Stimulated activated CD8-positive, alpha-beta memory T cell treated with anti-CD3 and anti-CD28 coated beads, Interleukin-4, amount 100 ng/mL, for 24 hours (primary cell): ENCODE measurements around the gene PRDM2.

ENCODE experiments used
- DNase-seq: peaks from one replicate; pipeline ENCODE4 v3.0.0-alpha.2; 2020; ENCODE audit warnings: low read depth

The PRDM2 gene

DNA sequence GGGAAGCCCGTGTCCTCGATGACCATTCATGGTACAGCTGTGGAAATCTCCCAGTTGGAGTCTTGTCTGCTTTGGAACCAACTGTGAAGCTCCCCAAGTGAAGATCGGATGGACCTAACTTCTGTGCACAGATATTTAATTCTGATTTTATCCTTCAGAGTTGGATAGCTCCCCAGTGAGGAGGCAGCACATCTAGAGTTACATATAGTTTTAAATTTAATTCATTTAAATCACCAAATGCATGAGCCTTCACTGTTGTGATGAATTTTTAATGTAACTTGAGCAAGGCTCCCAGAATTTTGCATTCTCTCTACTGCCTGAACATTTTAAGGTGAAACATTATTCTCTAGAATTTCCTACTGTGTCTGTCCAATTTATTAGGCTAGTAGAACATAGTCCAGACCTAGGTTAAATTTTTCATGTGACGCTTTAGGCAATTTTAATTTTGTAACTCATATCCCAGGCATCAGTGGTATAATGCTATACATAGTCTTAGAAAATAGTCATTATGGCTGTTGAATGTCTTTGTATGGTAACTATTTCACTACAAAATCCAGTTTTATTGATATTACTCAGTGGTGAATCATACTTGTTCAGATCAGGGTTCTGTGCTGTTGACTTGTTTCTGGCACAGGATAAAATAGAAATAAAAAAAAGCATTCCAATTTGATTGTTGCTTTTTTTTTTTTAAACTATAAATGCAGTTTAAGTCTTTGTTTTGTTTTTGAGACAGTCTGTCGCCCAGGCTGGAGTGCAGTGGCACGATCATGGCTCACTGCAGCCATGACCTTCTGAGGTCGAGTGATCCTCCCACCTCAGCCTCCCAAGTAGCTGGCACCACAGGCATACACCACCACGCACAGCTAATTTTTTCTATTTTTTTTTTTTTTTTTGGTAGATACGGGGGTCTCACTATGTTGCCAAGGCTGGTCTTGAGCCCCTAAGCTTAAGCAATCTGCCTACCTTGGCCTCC lies 66.9 kb downstream of the PRDM2 start:
- DNase-seq, result no peak

DNA sequence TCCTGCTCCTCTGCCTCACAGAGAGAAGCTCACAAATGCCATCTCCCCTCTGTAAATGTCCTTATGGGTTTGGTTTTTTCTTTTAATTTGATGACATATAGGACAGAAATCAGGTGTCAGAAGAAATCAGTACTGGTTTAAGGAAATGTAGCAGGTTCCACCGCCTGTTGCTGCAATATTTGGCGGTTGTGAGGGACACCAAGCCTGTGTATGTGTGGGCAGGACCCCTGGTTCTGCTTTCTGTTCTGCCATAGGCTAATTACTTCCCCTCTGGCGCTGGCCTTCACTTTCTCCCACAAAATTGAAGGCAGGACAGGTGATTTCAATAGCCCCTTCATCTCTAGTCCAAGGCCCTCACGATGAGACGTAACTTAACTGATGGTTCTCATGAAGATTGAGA lies 69.2 kb downstream of the PRDM2 start:
- no peak for DNase-seq

DNA sequence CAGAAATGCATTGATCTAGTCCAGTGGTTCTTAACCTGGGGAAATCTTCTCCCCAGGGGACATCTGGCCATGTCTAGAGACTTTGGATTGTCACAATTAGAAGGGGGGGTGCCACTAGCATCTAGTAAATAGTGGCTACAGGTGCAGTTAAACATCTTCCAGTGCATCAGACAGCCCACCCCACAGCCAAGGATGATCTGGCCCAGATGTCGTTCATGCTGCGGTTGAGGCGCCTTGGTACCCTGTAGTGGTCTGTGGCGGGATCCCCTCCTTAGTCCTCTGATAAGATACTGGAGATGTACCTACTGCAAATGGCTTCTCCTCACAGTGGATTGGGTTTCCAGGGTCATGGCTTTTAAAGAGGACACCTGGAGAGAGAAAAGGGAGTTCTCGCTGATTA lies 69.8 kb downstream of the PRDM2 start:
- DNase-seq, result no peak

DNA sequence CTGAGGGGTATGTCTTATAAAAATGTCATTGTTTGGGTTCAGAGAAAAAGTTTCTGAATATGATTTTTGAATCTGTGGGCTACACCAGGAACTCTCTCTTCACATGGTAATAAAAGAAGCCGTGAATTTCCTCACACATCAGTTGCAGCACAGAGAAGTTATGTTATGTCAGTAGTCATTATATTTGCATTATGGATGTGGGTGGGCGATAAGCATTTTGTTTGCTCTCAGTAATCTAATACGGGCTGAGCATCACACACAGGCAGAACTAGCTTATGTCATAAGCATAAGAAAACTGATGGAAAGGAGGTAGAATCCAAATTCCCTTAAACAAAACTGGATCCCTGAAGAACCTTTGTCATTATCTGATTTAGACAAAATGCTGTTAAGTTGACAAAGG lies 70.8 kb downstream of the PRDM2 start:
- no peak for DNase-seq

DNA sequence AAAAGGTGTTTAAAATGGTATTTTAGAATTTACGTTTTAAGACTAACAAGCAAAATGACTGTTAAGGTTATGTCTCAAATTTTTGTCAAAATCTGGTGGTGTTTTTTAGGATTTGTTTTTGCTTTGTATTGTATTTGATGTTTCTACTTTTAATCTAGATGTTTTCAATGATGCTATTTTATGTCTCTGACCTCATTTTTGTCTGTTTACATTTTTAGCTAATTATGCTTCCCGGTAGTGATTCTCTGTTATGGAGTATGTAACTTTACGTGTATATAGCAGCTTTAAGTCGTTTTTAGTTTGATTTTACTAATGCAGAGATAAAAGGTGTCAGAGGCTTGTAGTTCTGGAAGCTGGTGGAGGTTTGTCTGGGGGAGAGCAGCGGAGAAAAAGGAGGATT lies 71.8 kb downstream of the PRDM2 start:
- no peak for DNase-seq

DNA sequence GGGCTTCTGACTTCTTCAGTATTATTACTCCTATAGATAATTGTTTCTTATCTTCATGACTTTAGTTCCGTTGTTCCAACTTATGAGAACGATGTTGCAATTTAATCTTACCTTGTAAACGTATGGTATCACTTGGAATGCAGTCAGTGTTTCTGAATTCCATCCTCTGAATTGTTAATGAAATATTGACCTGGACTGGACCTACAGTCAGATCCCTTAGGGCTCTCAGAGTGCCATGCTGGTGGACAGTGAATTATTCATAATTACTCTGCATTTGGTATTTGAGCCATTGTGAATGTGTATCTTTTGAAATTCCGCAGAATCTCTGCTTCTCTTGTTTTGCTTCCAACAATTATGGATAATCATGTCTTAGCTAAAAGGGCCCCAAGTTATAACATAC lies 72.3 kb downstream of the PRDM2 start:
- DNase-seq, result no peak

DNA sequence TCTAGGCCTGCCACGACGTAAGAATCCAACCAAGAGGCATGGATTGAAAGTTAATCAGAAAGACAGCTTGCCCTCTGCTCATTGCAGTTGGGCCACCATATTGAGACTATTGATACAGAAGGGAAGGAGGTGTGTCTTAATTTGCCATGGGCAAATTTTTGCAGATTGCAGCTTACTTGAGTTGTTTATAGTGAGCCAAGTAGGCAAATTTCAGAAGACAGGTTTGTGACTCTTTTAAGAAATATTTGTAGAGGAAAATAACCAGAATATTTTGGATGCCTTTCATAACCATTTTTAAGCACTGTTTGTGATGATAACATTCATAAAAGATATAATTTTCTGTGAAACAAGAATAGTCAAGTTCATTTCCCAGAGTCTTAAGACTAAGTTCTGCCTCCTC lies 74.1 kb downstream of the PRDM2 start:
- DNase-seq, result no peak

DNA sequence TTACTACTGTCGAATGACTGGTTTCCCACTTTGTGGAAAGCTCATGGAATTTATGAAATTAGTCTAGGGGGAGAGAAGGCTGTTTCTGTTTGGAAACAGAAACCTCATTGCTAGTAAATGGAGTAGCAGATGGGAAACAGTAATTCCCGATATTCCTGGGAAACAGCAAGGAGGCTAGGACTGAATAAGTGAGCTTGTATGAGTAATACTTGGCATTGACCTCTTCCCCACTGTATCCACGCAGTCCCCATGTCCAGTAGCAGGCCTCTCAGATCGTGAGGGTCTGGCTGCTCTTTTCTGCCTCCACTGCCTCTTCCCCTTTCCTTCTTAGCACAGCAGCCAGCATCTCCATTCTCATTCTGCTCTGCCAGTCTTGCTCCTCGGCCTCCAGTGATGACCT lies 75.5 kb downstream of the PRDM2 start:
- DNase-seq, result no peak

DNA sequence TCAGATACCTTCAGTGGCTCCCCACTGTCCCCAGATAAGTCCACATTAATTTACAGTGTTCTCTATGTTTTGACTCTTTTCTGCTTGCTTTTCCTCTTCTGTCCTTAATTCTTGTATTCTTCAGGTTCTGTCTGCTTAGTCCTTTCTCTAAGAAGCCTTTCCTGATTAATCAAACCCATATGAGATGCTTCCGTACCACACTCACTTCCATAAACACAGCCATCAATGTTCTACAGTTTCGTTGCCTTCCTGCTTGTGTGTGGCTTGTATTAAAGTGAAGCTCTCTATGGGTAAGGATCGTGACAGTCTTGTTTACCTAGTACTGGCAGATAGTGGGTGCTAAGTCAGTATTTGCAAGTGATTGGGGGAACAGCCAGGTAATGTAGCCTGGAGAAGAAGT lies 75.9 kb downstream of the PRDM2 start:
- no peak for DNase-seq

DNA sequence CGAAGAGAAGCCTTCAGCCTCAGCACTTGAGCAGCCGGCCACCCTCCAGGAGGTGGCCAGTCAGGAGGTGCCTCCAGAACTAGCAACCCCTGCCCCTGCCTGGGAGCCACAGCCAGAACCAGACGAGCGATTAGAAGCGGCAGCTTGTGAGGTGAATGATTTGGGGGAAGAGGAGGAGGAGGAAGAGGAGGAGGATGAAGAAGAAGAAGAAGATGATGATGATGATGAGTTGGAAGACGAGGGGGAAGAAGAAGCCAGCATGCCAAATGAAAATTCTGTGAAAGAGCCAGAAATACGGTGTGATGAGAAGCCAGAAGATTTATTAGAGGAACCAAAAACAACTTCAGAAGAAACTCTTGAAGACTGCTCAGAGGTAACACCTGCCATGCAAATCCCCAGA lies 78.4 kb downstream of the PRDM2 start:
- no peak for DNase-seq

DNA sequence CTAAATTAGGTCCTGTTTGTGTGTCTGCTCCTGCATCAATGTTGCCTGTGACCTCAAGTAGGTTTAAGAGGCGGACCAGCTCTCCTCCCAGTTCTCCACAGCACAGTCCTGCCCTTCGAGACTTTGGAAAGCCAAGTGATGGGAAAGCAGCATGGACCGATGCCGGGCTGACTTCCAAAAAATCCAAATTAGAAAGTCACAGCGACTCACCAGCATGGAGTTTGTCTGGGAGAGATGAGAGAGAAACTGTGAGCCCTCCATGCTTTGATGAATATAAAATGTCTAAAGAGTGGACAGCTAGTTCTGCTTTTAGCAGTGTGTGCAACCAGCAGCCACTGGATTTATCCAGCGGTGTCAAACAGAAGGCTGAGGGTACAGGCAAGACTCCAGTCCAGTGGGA lies 79.9 kb downstream of the PRDM2 start:
- DNase-seq, result no peak

DNA sequence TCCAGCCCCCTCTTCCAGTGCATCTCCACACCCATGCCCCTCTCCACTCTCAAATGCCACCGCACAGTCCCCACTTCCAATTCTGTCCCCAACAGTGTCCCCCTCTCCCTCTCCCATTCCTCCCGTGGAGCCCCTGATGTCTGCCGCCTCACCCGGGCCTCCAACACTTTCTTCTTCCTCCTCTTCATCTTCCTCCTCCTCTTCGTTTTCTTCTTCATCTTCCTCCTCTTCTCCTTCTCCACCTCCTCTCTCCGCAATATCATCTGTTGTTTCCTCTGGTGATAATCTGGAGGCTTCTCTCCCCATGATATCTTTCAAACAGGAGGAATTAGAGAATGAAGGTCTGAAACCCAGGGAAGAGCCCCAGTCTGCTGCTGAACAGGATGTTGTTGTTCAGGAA lies 80.8 kb downstream of the PRDM2 start:
- no peak for DNase-seq

DNA sequence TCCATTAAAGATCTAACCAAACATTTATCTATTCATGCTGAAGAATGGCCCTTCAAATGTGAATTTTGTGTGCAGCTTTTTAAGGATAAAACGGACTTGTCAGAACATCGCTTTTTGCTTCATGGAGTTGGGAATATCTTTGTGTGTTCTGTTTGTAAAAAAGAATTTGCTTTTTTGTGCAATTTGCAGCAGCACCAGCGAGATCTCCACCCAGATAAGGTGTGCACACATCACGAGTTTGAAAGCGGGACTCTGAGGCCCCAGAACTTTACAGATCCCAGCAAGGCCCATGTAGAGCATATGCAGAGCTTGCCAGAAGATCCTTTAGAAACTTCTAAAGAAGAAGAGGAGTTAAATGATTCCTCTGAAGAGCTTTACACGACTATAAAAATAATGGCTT lies 81.2 kb downstream of the PRDM2 start:
- no peak for DNase-seq

DNA sequence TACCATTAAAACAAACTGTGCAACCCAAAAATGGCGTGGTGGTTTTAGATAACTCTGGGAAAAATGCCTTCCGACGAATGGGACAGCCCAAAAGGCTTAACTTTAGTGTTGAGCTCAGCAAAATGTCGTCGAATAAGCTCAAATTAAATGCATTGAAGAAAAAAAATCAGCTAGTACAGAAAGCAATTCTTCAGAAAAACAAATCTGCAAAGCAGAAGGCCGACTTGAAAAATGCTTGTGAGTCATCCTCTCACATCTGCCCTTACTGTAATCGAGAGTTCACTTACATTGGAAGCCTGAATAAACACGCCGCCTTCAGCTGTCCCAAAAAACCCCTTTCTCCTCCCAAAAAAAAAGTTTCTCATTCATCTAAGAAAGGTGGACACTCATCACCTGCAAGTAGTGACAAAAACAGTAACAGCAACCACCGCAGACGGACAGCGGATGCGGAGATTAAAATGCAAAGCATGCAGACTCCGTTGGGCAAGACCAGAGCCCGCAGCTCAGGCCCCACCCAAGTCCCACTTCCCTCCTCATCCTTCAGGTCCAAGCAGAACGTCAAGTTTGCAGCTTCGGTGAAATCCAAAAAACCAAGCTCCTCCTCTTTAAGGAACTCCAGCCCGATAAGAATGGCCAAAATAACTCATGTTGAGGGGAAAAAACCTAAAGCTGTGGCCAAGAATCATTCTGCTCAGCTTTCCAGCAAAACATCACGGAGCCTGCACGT lies 82.1 kb downstream of the PRDM2 start:
- no peak for DNase-seq

DNA sequence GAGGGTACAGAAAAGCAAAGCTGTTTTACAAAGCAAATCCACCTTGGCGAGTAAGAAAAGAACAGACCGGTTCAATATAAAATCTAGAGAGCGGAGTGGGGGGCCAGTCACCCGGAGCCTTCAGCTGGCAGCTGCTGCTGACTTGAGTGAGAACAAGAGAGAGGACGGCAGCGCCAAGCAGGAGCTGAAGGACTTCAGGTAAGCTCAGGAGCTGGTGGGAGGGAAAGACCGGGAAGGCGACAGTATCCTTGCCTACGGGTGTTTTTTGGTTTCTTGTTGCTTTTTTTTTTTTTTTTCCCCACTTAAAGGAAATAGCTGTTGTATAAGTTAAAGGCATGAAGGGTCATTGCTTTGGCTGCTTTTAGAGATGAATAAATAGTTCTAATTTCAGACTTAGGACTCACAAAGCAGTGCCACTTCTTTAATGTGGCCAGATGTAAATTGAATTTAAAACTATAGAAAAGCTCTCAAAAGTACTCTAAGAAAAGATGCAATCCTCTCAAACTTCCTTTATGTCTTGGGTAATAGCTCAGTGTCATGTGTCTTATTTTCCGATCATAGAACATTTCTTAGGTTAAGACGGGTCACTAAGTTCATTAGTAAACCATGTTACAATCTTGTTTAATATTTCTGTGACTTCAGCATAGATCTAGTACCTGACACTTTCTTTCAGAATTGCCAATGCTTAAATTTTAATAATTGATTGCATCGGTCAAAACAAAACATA lies 82.8 kb downstream of the PRDM2 start:
- DNase-seq, result no peak

DNA sequence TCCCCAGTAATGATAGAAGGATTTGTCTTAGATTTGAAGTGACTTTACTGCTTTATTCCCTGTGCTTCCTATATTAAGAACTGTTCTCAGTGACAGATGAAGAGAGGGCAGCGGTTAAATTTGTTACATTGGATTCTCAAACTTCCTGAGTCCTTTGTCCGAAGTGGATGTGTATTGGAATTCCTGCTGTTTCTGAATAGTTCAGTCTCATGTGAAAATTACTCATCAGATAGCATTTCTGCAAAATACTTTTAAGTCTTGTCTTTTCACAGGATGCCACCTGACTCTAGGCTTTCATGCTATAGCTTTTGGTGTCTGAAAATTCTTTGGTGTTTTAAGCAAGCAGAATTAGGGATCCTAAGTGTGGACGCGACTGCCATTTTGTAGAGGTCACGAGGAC lies 83.6 kb downstream of the PRDM2 start:
- no peak for DNase-seq

DNA sequence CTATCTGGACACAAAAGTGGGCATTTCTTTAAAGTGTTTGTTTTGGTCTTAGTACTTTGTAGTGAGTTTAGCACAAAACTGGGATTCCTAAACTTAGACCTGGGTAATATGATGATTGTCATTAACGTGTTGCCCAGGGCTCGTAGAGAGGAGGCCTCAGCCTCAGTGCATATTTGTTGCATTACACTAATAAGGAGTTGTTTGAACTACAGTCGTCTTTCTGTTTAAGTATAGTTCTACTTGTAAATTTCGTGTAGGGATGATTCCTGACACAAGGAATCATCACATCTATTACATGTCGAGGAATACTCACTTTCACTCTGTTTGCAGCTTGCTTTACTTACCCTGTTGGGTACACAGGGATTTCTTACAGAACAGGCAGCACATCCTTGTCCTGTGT lies 85.0 kb downstream of the PRDM2 start:
- no peak for DNase-seq

DNA sequence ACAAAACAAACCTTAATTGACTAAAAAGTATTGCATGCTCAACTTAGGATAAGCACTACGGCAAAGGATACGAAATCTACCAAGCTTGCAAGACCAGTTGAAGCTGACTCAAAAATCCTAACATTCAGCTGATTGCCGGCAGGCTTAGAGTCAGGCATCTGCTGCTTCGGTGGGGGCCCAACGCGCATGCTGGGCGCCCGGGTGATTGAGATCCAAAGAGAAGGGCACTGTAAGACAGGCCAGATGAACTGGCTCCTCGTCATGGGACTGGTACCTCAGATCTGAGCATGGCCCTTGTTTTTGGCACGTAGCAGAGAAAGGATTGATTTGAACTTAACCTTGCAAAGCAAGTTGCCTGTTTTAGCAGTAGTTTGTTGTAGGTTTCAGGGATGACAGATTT lies 86.6 kb downstream of the PRDM2 start:
- DNase-seq, result no peak

DNA sequence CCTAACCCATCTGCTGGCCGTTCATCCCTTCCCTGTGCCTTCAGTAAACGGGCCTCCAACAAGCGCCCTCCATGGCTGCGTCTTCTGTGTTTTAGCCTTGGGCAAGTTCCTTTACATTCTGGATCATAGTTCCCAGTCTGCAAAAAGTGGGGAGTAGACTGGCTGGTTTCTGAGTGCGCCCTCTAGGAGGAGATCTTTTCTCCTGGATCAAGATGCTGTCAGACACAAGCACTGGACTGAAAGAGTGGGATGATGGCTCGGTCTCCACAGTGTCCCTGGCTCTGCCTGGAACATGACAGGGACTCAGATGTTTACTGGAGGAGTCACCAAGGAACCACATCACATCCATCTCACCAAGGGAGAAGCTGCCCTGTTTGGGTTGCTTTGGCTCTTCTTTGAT lies 88.8 kb downstream of the PRDM2 start:
- no peak for DNase-seq

DNA sequence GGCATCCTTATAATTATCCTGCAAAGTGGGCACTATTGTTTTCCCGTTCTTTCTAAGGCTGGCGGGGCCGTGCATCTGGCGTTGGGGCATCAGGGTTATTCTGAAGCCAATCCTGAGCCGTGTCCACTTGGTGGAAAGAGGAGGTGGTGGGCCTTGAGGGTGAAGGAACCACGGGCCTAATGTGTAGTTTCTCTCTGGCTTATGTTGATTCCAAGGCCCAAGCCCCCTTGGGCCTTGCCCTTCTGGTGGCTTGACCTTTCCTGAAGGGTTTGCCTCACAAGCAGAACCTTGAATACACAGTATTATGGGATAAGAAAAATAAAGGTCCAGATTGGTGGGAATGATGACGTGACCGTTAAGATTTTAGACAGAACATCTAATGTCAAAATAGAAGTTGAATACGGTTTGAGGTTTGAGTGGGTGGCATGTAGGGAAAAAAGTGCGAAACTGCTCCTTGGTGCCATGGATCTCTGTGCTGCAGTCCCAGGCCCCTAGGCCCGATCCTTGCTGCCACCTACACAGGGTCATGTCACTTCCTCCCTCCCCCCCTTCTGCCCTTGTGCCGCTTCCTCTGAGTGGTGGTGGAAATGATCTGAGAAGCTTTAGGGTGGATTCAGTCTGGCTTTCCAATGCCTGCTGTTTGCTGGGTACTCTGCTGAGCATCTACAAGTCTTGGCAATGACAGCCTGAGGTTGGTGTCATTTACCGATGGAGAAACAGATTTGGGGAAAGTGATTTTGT lies 90.5 kb downstream of the PRDM2 start:
- no peak for DNase-seq

DNA sequence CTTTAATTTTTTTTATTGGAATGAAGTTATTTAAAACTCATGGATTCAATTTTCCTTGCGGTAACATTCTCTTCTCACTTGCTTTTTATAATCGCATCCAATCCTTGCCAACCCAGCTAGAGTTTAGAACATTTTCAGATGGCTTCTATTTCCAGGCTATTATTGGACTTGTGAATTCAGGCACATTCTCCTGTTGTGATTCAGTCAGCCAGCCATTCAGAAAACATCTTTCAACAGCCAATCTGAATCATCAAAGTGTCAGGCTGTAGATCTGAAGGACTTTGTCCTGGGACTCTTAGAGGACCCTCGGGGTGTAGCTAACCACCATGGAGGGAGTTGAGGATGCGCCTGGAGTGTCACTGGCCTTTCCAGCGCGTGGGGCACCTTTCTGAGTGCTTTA lies 92.4 kb downstream of the PRDM2 start:
- DNase-seq, result no peak

DNA sequence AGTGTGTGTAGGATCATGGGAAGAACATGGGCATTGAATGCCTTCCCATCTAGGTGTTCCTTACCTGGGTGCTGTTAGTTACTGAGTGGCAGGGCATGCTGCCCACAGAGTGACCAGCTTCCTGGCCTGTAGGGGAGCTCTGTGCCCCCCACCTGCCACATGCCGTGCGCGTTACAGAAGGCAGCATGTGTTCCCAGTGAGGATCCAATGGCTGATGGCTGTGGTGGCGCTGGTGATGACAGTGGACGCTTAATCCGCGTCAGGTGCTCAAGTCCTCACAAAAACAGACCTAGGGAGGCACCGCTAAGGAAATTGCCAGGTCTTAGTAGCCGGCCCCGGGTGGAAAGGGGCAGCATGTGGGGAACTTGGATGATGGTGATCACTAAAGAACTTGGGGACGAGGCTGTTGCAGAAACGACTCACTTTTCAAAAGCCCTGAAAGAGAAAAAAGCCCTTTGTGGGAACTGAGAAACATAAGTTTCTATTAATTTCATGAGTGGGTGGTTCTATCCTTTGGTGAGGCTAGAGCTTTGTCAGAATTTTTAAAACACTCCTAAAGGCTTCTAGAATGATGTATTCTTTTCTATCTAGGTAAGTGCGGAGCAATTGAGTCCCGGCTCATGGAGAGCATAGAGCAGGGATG lies 93.2 kb downstream of the PRDM2 start:
- no peak for DNase-seq
